H9 (cell line): Measurements from ENCODE around the gene MGMT. TPM values are rescaled to one million over a fixed set of nuclear protein-coding genes. Genes with fewer than 3 reads are reported as not detected.

ENCODE experiments used
- DNase-seq: peaks from one replicate; pipeline ENCODE4 v3.0.0-alpha.2; 2017
- H2AFZ ChIP-seq: one replicate; pipeline ENCODE4 v1.6.1; 2013; ENCODE audit warnings: mild to moderate bottlenecking, low read length, control low read depth, moderate library complexity
- H2AK5ac ChIP-seq: 2 replicates; pipeline ENCODE4 v1.6.1; 2013; ENCODE audit warnings: low read length, control low read depth, mixed read lengths; ENCODE audit not compliant: insufficient read length
- H2BK120ac ChIP-seq: one replicate; pipeline ENCODE4 v1.6.1; 2013; ENCODE audit warnings: low read depth, mild to moderate bottlenecking, low read length, control low read depth, inconsistent platforms; ENCODE audit not compliant: poor library complexity, severe bottlenecking
- H2BK12ac ChIP-seq: 2 replicates; pipeline ENCODE4 v1.6.1; 2013; ENCODE audit warnings: low read length, control low read depth, mixed read lengths, low read depth; ENCODE audit not compliant: insufficient read length
- H2BK15ac ChIP-seq: 2 replicates; pipeline ENCODE4 v1.6.1; 2013; ENCODE audit warnings: low read depth, low read length, control low read depth
- H2BK20ac ChIP-seq: one replicate; pipeline ENCODE4 v1.6.1; 2013; ENCODE audit warnings: low read depth, mild to moderate bottlenecking, low read length, control low read depth, inconsistent platforms; ENCODE audit not compliant: poor library complexity, severe bottlenecking
- H2BK5ac ChIP-seq: 2 replicates; pipeline ENCODE4 v1.6.1; 2013; ENCODE audit warnings: low read length, control low read depth, mixed read lengths; ENCODE audit not compliant: insufficient read length
- H3K14ac ChIP-seq: 2 replicates; pipeline ENCODE4 v1.6.1; 2013; ENCODE audit warnings: low read length, control low read depth; ENCODE audit not compliant: insufficient read depth
- H3K18ac ChIP-seq: 2 replicates; pipeline ENCODE4 v1.6.1; 2013; ENCODE audit warnings: low read depth, mild to moderate bottlenecking, mixed read lengths, low read length, control low read depth; ENCODE audit not compliant: insufficient read length
- H3K23ac ChIP-seq: 2 replicates; pipeline ENCODE4 v1.6.1; 2013; ENCODE audit warnings: low read length, control low read depth, mixed read lengths, low read depth; ENCODE audit not compliant: insufficient read length
- H3K23me2 ChIP-seq: 2 replicates; pipeline ENCODE4 v1.6.1; 2013; ENCODE audit warnings: low read depth, mild to moderate bottlenecking, mixed read lengths, low read length, control low read depth; ENCODE audit not compliant: insufficient read length, poor library complexity, severe bottlenecking
- H3K27ac ChIP-seq: 2 replicates; pipeline ENCODE4 v1.5.1; 2013; ENCODE audit warnings: low read length, control low read depth, mixed read lengths, low read depth; ENCODE audit not compliant: insufficient read length
- H3K27me3 ChIP-seq: 2 replicates; pipeline ENCODE4 v1.6.1; 2013; ENCODE audit warnings: low read length, control low read depth, inconsistent platforms; ENCODE audit not compliant: insufficient read depth
- H3K4ac ChIP-seq: 2 replicates; pipeline ENCODE4 v1.6.1; 2013; ENCODE audit warnings: low read depth, mild to moderate bottlenecking, control low read depth, inconsistent platforms, low read length, moderate library complexity
- H3K4me1 ChIP-seq: 2 replicates; pipeline ENCODE4 v1.6.1; 2013; ENCODE audit warnings: low read length, control low read depth, inconsistent platforms; ENCODE audit not compliant: insufficient read depth
- H3K4me2 ChIP-seq: 2 replicates; pipeline ENCODE4 v1.6.1; 2013; ENCODE audit warnings: low read length, control low read depth, mixed read lengths; ENCODE audit not compliant: insufficient read length, insufficient read depth
- H3K56ac ChIP-seq: 2 replicates; pipeline ENCODE4 v1.6.1; 2013; ENCODE audit warnings: low read depth, mild to moderate bottlenecking, mixed read lengths, low read length, control low read depth; ENCODE audit not compliant: insufficient read length
- H3K79me1 ChIP-seq: 2 replicates; pipeline ENCODE4 v1.6.1; 2013; ENCODE audit warnings: low read depth, mild to moderate bottlenecking, moderate library complexity, low read length, control low read depth, inconsistent platforms; ENCODE audit not compliant: insufficient read depth, poor library complexity, severe bottlenecking
- H3K79me2 ChIP-seq: 2 replicates; pipeline ENCODE4 v1.6.1; 2013; ENCODE audit warnings: low read length, control low read depth, inconsistent platforms; ENCODE audit not compliant: insufficient read depth
- H3K9ac ChIP-seq: 2 replicates; pipeline ENCODE4 v1.6.1; 2013; ENCODE audit warnings: low read length, control low read depth, mixed read lengths; ENCODE audit not compliant: insufficient read length; ENCODE audit errors: extremely low read depth
- H3K9me3 ChIP-seq: one replicate; pipeline ENCODE4 v1.6.1; 2013; ENCODE audit warnings: low read depth, low read length, inconsistent platforms; ENCODE audit not compliant: control insufficient read depth
- H3T11ph ChIP-seq: one replicate; pipeline ENCODE4 v1.6.1; 2013; ENCODE audit warnings: mild to moderate bottlenecking, low read length, control low read depth, inconsistent platforms
- H4K20me1 ChIP-seq: one replicate; pipeline ENCODE4 v1.6.1; 2013; ENCODE audit not compliant: control insufficient read depth, insufficient read length, insufficient read depth
- H4K5ac ChIP-seq: 2 replicates; pipeline ENCODE4 v1.6.1; 2013; ENCODE audit warnings: low read depth, mild to moderate bottlenecking, mixed read lengths, low read length, control low read depth; ENCODE audit not compliant: insufficient read length
- H4K8ac ChIP-seq: replicated peaks from 2 replicates; pipeline ENCODE4 v1.6.1; 2013; ENCODE audit warnings: low read length, control low read depth, mixed read lengths, low read depth; ENCODE audit not compliant: insufficient read length
- H4K91ac ChIP-seq: 2 replicates; pipeline ENCODE4 v1.6.1; 2013; ENCODE audit warnings: low read depth, mild to moderate bottlenecking, moderate library complexity, mixed read lengths, low read length, control low read depth; ENCODE audit not compliant: insufficient read length
- H3K27ac Mint-ChIP-seq, 3 experiments: 2 replicates in 2 of 3; 3 replicates in 1 of 3; pipeline ENCODE4 v1.8.0; 2020 to 2021; ENCODE audit warnings: mixed read lengths in 3 of 3, mild to moderate bottlenecking in 1 of 3, moderate library complexity in 1 of 3
- H3K27me3 Mint-ChIP-seq: 2 replicates; pipeline ENCODE4 v1.8.0; 2021; ENCODE audit warnings: low read depth, mild to moderate bottlenecking, moderate library complexity, mixed read lengths
- H3K36me3 Mint-ChIP-seq, 3 experiments: 2 replicates in 2 of 3; 3 replicates in 1 of 3; pipeline ENCODE4 v1.8.0; 2020 to 2021; ENCODE audit warnings: low read depth in 3 of 3, mixed read lengths in 3 of 3; ENCODE audit not compliant: insufficient read depth in 1 of 3
- H3K4me1 Mint-ChIP-seq, 2 experiments: 2 replicates each; pipeline ENCODE4 v1.8.0; 2020; ENCODE audit warnings: mixed read lengths in 2 of 2
- H3K4me3 Mint-ChIP-seq, 2 experiments: 2 replicates in 1 of 2; 3 replicates in 1 of 2; pipeline ENCODE4 v1.8.0; 2020 to 2021; ENCODE audit warnings: mild to moderate bottlenecking in 2 of 2, mixed read lengths in 2 of 2, moderate library complexity in 1 of 2
- H3K9me3 Mint-ChIP-seq, 2 experiments: 2 replicates in 1 of 2; 3 replicates in 1 of 2; pipeline ENCODE4 v1.8.0; 2020; ENCODE audit warnings: mild to moderate bottlenecking in 2 of 2, mixed read lengths in 2 of 2, moderate library complexity in 1 of 2
- WGBS: extraction: QIAGEN DNeasy Blood & Tissue Kit; methylation state at CpG from one replicate; pipeline ENCODE4 v1.1.7; 2013; ENCODE audit warnings: missing lambda C conversion rate, low lambda C conversion rate, mixed read lengths; ENCODE audit not compliant: insufficient read length; ENCODE audit errors: extremely low coverage; 5-methylcytosine and 5-hydroxymethylcytosine counted together
- total RNA-seq: library from RNA; stranded (reverse); gene quantifications from 2 replicates; pipeline ENCODE4 v1.2.1, GENCODE V29; 2021
- TF ChIP-seq, protein P1 (sequence below): fragments of 200-600 bp; sonication (generic); conservative IDR thresholded peaks from 3 replicates; pipeline ENCODE4 v1.8.0; 2021; ENCODE audit warnings: antibody characterized with exemption, mild to moderate bottlenecking

MGMT gene
- total RNA-seq, 1 experiment from 2014 or later: 18.4 TPM

GRCh38 chr10:129807211-129807610 is 340.2 kb downstream of the MGMT start:
- Histone ChIP-seq H2AFZ (no peak overlapping the region), H3K27ac (no peak overlapping the region), H3K14ac (no peak overlapping the region), H3K23me2 (no peaks in the 10 kb centered on the region), H3K23ac (no peak overlapping the region), H3K9ac (no peak overlapping the region), H3K18ac (no peak overlapping the region), H4K91ac (no peak overlapping the region), H3K27me3 (no peaks in the 10 kb centered on the region), H2BK15ac (no peak overlapping the region), H4K8ac (no peak overlapping the region), H3K4ac (no peak overlapping the region), H4K20me1 (no peaks in the 10 kb centered on the region), H3K4me2 (no peak overlapping the region), H2BK5ac (no peak overlapping the region), H3K4me1 (no peaks in the 10 kb centered on the region), H3K9me3 (peaks cover 5% of the 10 kb centered on the region), H3T11ph (no peak overlapping the region), H2BK20ac (no peak overlapping the region), H2BK120ac (no peak overlapping the region), H4K5ac (no peak overlapping the region), H3K56ac (no peak overlapping the region), H2BK12ac (no peak overlapping the region), H3K79me2 (no peaks in the 10 kb centered on the region), H3K79me1 (no peaks in the 10 kb centered on the region), H2AK5ac (no peak overlapping the region)
- Mint-ChIP-seq H3K4me1 (no peaks in the 10 kb centered on the region), H3K27ac (no peak overlapping the region), H3K4me3 (no peak overlapping the region), H3K9me3 (peaks cover 23 to 37% of the 10 kb centered on the region in 2 experiments), H3K27me3 (peaks cover 11% of the 10 kb centered on the region), H3K36me3 (peaks cover 4 to 25% (median 7%) of the 10 kb centered on the region in 3 experiments; a peak in 6 of 7 replicates)
- no CpG with 5 or more reads among the region's 7 CpGs for WGBS
- no peak for DNase-seq
- TF ChIP-seq, protein P1, sequence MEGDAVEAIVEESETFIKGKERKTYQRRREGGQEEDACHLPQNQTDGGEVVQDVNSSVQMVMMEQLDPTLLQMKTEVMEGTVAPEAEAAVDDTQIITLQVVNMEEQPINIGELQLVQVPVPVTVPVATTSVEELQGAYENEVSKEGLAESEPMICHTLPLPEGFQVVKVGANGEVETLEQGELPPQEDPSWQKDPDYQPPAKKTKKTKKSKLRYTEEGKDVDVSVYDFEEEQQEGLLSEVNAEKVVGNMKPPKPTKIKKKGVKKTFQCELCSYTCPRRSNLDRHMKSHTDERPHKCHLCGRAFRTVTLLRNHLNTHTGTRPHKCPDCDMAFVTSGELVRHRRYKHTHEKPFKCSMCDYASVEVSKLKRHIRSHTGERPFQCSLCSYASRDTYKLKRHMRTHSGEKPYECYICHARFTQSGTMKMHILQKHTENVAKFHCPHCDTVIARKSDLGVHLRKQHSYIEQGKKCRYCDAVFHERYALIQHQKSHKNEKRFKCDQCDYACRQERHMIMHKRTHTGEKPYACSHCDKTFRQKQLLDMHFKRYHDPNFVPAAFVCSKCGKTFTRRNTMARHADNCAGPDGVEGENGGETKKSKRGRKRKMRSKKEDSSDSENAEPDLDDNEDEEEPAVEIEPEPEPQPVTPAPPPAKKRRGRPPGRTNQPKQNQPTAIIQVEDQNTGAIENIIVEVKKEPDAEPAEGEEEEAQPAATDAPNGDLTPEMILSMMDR: no peak
